Measurements from ENCODE around the gene TBC1D14.

Gene TBC1D14

DNA sequence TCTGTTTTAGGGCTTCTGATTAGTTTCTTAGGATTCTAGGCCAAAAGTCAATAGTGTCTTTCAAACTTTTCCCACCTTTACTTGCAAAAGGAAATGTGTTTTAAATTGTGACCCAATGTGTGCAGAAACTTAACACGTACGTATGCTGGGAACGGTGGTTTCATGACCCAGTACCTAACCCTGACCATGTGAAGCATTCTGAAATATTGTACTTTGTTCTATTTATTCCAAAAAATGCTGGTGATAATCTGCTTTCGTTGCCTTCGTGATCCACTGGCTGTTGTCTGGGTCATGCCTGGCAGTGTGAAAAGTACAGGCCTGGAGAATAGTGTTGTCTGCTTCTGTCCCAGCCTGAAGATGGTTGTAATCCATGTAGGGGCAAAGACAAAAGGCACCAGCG lies 106.9 kb downstream of the TBC1D14 start:
- no peak for DNase-seq

DNA sequence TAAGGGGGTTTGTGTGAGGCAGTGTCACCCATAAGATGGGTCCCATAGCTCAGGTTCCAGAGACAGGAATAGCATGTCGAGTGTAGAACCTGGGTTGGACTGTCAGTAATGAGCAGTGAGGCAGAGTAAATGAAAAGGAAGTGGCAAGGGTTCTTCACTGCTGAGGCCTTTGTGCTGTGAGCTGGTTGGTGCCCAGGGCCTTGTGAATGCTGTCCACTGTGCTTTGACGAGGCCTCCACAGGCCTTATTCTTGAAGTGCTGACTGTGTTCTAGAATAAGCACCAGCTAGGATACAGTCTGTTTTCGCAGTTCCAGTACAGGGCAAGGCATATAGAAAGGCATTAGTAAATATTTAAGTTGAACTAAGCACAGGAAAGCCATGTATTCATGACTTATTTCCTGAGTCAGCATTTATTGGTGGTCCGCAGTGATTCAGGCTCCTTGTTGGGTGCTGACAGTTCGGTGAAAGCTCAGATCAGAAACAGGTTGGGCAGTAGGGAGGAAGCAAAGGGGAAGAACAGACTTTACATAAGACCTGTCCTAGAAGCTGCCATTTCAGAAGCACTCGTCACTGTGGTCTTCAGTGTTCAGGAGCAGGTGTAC lies 107.9 kb downstream of the TBC1D14 start:
- peak in 12 of 56 donors; percentile 3 to 62 (median 28) for DNase-seq

- no peak for DNase-seq
These were observed 108.7 kb downstream of the TBC1D14 start for GRCh38 chr4:7018281-7018680.

DNA sequence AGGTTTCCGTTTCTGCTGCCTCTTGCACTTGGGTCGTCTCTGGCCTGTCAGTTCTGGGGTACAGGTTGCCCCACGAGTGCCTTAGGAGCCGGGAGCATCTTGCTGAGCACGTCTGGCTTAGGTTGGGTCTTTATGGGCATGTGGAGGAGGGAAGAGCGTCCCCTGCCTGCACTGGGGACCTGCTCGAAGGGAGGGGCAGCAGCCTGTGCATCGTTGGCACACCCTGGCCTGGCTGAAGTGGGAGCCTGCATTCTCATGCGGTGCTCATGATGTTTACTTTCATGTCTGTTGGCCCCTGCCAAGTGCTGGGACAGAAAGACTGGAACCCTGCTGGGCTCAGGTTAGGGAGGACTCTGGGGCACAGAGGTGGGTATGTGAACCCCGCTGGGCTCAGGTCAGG lies 109.7 kb downstream of the TBC1D14 start:
- no peak for DNase-seq

DNA sequence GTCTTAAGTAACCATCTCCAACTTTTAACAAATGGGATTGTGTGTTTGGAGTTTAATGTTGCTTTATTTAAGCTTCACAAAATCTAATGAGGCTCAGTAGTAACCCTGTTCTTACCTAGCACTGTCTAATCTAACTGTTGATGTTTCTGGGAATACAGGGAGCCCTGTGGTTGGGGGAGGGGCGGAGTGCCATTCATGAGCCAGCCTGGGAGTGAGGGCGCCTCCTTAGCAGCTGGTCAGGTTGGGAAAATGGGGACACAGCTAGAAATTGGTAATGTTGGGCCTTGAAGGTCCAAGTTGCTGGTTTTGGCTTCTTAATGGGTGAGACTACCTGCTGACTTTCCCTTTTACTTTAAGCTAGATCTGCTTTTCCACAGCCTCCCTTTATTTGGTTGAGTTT lies 110.7 kb downstream of the TBC1D14 start:
- no peak for DNase-seq

DNA sequence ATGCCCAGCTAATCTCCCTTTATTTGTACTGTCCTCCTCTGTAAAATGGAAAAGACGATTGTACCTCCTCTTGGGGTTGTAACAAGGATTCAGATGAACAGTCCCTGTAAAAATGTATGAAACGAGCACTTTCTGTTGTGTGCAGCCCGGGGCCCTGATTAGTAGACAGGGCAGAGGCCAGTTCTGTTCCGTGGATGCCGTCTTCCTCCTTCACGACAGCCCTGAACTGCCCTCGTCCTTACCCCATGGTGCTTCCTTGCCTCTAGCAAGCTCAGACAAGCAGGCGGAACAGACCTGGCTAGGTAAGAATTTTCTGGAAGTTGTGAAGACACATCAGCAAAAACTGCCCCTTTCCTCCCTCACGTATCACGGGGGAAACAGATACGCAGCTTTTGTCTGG lies 111.2 kb downstream of the TBC1D14 start:
- DNase-seq, result no peak

GRCh38 chr4:7021355-7021754 lies 111.7 kb downstream of the TBC1D14 start:
- no peak for DNase-seq

DNA sequence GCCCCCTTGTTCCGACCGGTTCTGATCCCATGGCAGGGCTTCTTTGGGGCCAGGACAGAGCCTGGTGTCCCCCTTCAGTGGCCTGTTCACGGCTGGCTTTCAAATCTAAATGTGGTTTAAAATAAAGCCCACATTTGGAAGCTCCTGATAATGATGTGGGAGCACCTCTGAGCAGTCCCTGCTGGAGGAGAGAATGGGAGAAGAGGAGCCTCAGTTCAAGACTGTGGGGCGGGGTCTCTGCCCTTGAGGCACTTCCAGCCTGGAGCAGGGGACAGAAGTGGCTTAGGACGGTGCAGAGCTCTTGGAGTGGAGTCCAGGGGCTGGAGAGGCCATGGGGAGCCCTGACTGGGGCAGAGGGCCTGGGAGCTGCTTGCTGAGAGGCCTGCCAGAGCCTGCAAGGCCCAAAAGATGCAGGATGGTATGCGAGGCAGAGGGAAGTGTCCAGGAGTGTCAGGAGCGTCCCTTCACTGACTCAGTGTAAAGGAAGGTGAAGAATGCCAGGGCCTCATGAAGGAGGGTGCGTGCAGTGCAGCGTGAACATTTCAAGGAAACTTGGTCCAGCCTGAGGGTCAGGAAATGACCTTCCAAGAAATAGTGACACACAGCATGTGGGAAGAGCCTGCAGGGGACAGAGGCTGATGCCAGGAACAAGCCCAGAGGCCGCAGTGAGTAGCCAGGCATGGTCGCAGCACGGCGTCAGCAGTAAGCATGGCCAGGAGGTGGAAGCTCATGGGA lies 112.5 kb downstream of the TBC1D14 start:
- DNase-seq, result no peak

DNA sequence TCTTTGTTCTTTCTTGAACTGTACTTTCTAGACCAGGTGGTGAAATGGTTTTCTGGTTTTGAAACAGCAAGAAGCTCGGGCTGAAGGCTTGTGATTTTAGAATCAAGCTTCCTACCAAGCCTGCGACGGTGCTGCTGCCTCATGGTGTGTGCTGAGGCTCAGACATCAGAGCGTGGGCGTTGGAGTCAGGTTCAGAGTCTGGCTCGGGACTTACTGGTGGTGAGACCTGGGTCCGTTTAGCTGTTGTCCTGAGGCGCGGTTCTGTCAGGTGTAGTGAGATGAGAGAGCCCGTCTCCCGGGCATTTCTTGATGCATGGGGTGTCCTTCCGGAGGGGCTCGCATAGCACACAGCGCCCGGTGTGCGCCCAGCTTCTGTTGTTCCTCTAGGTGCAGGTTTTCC lies 113.9 kb downstream of the TBC1D14 start:
- DNase-seq, result no peak

GRCh38 chr4:7023901-7024300 lies 114.3 kb downstream of the TBC1D14 start:
- DNase-seq, result no peak

- no peak for DNase-seq
These were observed 114.8 kb downstream of the TBC1D14 start for GRCh38 chr4:7024336-7024890.

DNA sequence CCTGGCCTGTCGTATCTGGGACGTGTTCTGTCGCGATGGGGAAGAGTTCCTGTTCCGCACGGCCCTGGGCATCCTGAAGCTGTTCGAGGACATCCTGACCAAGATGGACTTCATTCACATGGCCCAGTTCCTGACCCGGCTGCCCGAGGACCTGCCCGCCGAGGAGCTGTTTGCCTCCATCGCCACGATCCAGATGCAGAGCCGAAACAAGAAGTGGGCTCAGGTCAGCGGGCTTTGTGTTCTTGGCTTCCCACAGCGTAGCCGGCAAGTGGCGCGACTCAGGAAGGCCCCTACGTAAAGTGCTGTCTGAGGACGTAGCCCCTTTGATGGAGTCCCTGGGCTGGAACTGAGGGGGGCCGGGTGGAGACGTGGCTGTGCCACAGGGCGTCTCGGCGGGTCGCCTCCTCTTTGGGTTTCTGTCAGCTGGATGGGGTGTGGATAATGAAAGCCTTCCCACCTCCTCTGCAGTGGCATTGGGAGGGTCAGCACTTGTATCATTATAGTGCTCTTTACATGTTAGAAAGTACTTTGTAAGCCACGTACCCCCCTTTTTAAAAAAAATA lies 115.5 kb downstream of the TBC1D14 start:
- no peak for DNase-seq

DNA sequence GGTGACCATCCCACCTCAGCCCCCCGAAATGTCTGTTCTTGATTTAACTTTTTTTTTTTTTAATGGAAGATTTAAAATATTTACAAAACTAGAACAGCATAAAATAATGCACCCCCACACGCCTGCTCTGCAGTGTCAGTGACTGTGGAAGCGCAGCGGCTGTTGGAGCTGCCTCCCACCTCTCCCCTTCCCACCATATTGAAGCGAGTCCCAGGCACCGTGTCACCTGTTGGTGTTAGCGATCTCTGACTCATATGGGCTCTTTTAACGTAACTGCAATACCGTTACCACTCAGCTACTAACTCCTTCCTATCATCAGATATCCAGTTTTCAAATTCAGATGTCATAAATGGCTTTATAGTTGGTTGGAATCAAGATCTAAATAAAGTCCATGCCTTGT lies 116.5 kb downstream of the TBC1D14 start:
- no peak for DNase-seq

GRCh38 chr4:7027284-7027683 lies 117.7 kb downstream of the TBC1D14 start:
- DNase-seq, result no peak

DNA sequence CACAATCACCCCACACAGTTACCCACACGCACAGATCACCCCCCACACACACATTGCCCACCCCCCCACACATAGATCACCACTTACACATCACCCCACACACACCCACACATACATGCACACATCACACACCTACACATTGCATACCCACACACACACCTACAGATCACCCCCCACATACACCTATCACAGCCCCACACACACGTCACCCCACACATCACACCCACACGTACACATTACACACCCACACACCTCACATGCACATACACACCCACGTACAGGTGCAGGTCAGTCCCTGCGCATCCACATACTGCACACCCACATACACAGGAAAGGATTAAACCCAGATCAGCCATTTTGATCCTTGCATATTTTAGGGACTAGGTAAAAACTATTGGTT lies 118.3 kb downstream of the TBC1D14 start:
- no peak for DNase-seq

DNA sequence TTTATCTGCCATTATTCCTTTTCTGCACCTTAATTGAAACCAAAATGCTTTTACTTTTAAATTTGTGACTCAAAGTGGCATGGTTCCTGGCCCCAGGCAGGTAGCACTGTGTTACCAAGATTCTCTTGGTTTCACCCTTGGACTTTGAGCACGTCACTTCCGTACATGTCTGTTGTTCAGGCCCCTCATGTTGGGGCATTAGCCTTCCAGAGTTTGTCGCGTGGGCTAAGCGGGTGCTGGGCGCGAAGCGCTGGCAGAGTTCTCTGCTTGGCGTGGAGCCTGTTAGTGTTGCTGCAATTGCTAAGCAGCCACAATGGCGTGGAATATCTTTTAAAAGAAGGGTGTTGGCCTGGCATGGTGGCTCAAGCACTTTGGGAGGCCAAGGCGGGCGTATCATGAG lies 119.6 kb downstream of the TBC1D14 start:
- DNase-seq, result peak in 12 of 56 donors; percentile 15 to 60 (median 36)

DNA sequence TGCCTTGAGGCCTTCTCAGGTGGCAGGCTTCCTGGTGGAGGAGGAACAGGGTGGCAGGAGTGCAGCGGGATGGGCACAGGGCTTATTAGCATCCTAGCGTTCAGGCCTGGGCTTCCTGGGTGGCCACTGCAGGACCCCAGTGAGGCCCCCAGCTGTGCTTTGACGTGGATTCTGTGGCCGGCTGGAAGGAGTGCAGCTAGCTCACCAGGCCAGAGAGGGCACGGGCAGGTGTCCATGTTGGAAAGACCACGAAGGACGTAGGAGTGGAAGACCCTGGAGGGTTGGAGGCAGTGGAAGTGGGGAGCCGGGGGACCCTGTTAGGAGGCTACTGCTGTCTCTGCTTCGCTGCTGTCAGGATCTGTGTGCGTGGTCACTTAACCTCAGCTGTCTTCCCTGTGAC lies 120.3 kb downstream of the TBC1D14 start:
- DNase-seq, result no peak

- DNase-seq, result no peak
These were observed 121.2 kb downstream of the TBC1D14 start for GRCh38 chr4:7030856-7031255.

DNA sequence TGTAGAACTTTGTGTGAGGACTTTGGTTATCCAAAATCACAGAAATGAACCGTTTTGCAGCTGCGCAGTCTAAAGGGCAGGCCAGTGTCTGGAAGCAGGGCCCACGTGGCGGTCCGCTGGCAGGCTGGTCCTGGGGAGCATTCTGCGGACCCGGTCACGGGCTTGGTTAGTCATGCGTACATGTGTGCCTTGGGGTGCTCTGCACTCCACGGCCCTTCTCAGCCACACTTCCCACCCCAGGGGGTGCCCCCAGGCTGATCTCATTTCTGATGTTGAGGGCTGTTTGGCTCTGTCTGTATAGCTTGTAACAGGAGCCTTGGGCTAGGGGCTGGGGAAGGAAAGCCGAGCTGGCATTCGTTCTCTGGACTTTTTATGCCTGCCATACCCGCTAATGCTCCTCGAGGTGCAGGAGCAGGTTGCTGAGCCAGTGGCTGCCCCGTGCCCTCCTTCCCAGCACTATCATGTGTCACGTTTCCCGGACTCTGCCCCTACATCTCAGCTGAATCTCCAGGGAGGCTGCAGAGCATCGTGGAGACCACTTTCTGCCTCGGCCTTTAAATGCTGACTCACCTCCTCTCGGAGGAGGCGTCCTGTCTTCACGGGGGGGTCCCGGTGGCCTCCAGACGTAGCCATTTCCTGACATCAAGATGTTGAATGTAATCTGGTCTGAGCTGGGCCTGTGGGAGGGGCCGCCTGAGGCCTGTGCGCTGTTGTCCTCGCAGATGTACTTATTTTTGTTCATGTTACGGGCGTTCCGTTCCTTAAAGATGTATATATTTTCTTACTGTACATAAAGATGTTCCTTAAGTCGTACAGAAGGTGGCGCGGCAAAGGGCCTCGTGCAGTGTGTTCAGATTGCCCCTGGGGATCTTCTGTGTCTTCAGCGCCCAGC lies 122.2 kb downstream of the TBC1D14 start:
- DNase-seq, result no peak

- no peak for DNase-seq
These were observed 123.0 kb downstream of the TBC1D14 start for GRCh38 chr4:7032596-7032995.

- DNase-seq, result peak in 5 of 56 donors; percentile 6 to 62 (median 26)
These were observed 124.8 kb downstream of the TBC1D14 start for GRCh38 chr4:7034262-7035081.
